Panc1 (cell line): Measurements from ENCODE around the gene KLHDC7A. TPM values are rescaled to one million over a fixed set of nuclear protein-coding genes. Genes with fewer than 3 reads are reported as not detected.
A peak's percentile ranks its signal among the peaks of the same experiment; 100 is the strongest.

Experiments
- ATAC-seq: fragments of 200-7000 bp; cut with Tn5 transposase; 2 replicates; pipeline ENCODE4 v1.9.1; 2020; ENCODE audit warnings: mild to moderate bottlenecking, moderate library complexity
- Bru-seq: library from RNA; stranded (reverse); fragments of 400-500 nt; gene quantifications from one replicate; lab custom pipeline; 2021; lab: Mats Ljungman, UMichigan
- BruChase-seq, 2 experiments: library from RNA; stranded (reverse); fragments of 400-500 nt; gene quantifications; one replicate each; lab custom pipeline; 2021; lab: Mats Ljungman, UMichigan
- BruUV-seq: library from RNA; stranded (reverse); fragments of 400-500 nt; replicated peaks from 2 replicates; lab custom pipeline; 2021; lab: Mats Ljungman, UMichigan
- CTCF ChIA-PET: fragments of 300-600 bp; sonication (Branson Sonifier 250); formaldehyde crosslinking; loops from one replicate; lab custom pipeline; 2022; ENCODE audit warnings: antibody characterized with exemption; lab: Charles Lee
- POLR2A ChIA-PET: fragments of 300-600 bp; sonication (Branson Sonifier 250); formaldehyde crosslinking; loops from one replicate; lab custom pipeline; 2022; ENCODE audit warnings: antibody characterized with exemption; lab: Charles Lee
- DNase-seq: peaks from one replicate; pipeline ENCODE4 v3.0.0-alpha.2; 2010; ENCODE audit warnings: low read depth, low spot score
- H3K27ac ChIP-seq: 2 replicates; pipeline ENCODE4 v1.5.1; 2011; ENCODE audit warnings: mild to moderate bottlenecking, low read length, inconsistent platforms
- H3K27me3 ChIP-seq: fragments of 200-500 bp; sonication (Bioruptor generic); 2 replicates; pipeline ENCODE4 v1.6.0; 2014; ENCODE audit warnings: low read length, inconsistent platforms; ENCODE audit not compliant: control insufficient read depth, insufficient read depth
- H3K36me3 ChIP-seq: fragments of 200-500 bp; sonication (Bioruptor generic); 2 replicates; pipeline ENCODE4 v1.5.1; 2014; ENCODE audit warnings: inconsistent platforms, mild to moderate bottlenecking, low read length, moderate library complexity; ENCODE audit not compliant: control insufficient read depth, insufficient read depth
- H3K4me1 ChIP-seq: 2 replicates; pipeline ENCODE4 v1.5.1; 2011; ENCODE audit warnings: inconsistent platforms, mild to moderate bottlenecking, low read length, moderate library complexity; ENCODE audit not compliant: control insufficient read depth, insufficient read depth
- H3K4me3 ChIP-seq, 2 experiments: 2 replicates each; pipeline ENCODE4 v1.5.1; 2011 to 2012; ENCODE audit warnings: low read depth in 2 of 2, low read length in 2 of 2, mild to moderate bottlenecking in 2 of 2, inconsistent platforms in 1 of 2, moderate library complexity in 1 of 2
- H3K9me3 ChIP-seq: fragments of 200-500 bp; sonication (Bioruptor generic); 2 replicates; pipeline ENCODE4 v1.5.1; 2014; ENCODE audit warnings: low read depth, mild to moderate bottlenecking, inconsistent platforms, low read length, moderate library complexity; ENCODE audit not compliant: control insufficient read depth, insufficient read depth
- POLR2AphosphoS5 ChIP-seq: IDR thresholded peaks from 2 replicates; pipeline ENCODE4 v1.6.1; 2012; ENCODE audit warnings: mild to moderate bottlenecking, low read depth, low read length, moderate library complexity
- SIN3A ChIP-seq: IDR thresholded peaks from 2 replicates; pipeline ENCODE4 v1.6.1; 2012; ENCODE audit warnings: low read depth, mild to moderate bottlenecking, low read length, moderate library complexity, borderline replicate concordance; ENCODE audit not compliant: insufficient read depth
- TCF7L2 ChIP-seq: IDR thresholded peaks from 2 replicates; pipeline ENCODE4 v1.6.1; 2011; ENCODE audit warnings: mild to moderate bottlenecking, low read depth, low read length, inconsistent platforms
- in situ Hi-C: cut with HindIII; loops from 2 replicates; pipeline ENCODE4 v1.10.0; 2016; ENCODE audit warnings: low sequenced_read_pairs, low pct_unique_long_range_greater_than_20kb
- intact Hi-C: fragments of 100-400 bp; cut with micrococcal nuclease; formaldehyde crosslinking; loops from one replicate; pipeline ENCODE4 v1.10.0; 2022; ENCODE audit not compliant: unreplicated experiment
- long read RNA-seq: library from polyadenylated mRNA; unstranded; transcript quantifications from one replicate; pipeline ENCODE4 v2.0.0, GENCODE V29; 2021; ENCODE audit not compliant: unreplicated experiment
- polyA plus RNA-seq: library from polyadenylated mRNA; unstranded; fragments of >200 nt; gene quantifications from one replicate; pipeline ENCODE4 v1.2.1, GENCODE V29; 2012; ENCODE audit warnings: missing spikeins; ENCODE audit not compliant: insufficient read length
- total RNA-seq: library from RNA; stranded (reverse); gene quantifications from one replicate; pipeline ENCODE4 v1.2.1, GENCODE V29; 2021; ENCODE audit not compliant: unreplicated experiment
- TF ChIP-seq, protein P1 (sequence below), 2 experiments: IDR thresholded peaks; 2 replicates each; pipeline ENCODE4 v1.6.1; 2011 to 2012; ENCODE audit warnings: low read depth in 2 of 2, control low read depth in 1 of 2, low read length in 1 of 2, mild to moderate bottlenecking in 1 of 2, moderate library complexity in 1 of 2; ENCODE audit not compliant: insufficient read depth in 1 of 2
- TF ChIP-seq, protein P2 (sequence below): fragments of 450-650 bp; IDR thresholded peaks from 2 replicates; pipeline ENCODE4 v1.5.1; 2017; ENCODE audit warnings: mild to moderate bottlenecking

KLHDC7A gene
- 0.31 TPM for total RNA-seq
- 0.15 TPM for polyA plus RNA-seq
- percentile 29 among the genes with signal in this experiment for Bru-seq, nascent RNA
- percentile 33 among the genes with signal in this experiment for BruChase-seq, experiment 1, labeled RNA remaining after a 2-hour chase
- BruChase-seq, experiment 2, labeled RNA remaining after a 6-hour chase: percentile 12 among the genes with signal in this experiment
- long read RNA-seq: 0 reads

GRCh38 chr1:18480315-18481189 lies at the start of gene KLHDC7A:
TSS of gene KLHDC7A (plus strand) at chr1:18480930. CDS start at chr1:18480982, 52 bp downstream.
- intact Hi-C loops: no loop called here
- POLR2A ChIA-PET: no interaction called here
- Histone ChIP-seq H3K27me3 (no peaks in the 10 kb centered on the region), H3K9me3 (no peaks in the 10 kb centered on the region), H3K27ac (no peak within 1 kb of the TSS), H3K36me3 (no peaks in the 10 kb centered on the region), H3K4me3 (no peak within 1 kb of the TSS), H3K4me1 (no peaks in the 10 kb centered on the region)
- no TSS peak for BruUV-seq
- in situ Hi-C loops: no loop called here
- ATAC-seq (peak; percentile 30; the same call in 1 of the 2 replicates), DNase-seq (no peak)
- TF ChIP-seq POLR2AphosphoS5 (no peak), SIN3A (no peak), TCF7L2 (no peak)
- TF ChIP-seq, protein P1, sequence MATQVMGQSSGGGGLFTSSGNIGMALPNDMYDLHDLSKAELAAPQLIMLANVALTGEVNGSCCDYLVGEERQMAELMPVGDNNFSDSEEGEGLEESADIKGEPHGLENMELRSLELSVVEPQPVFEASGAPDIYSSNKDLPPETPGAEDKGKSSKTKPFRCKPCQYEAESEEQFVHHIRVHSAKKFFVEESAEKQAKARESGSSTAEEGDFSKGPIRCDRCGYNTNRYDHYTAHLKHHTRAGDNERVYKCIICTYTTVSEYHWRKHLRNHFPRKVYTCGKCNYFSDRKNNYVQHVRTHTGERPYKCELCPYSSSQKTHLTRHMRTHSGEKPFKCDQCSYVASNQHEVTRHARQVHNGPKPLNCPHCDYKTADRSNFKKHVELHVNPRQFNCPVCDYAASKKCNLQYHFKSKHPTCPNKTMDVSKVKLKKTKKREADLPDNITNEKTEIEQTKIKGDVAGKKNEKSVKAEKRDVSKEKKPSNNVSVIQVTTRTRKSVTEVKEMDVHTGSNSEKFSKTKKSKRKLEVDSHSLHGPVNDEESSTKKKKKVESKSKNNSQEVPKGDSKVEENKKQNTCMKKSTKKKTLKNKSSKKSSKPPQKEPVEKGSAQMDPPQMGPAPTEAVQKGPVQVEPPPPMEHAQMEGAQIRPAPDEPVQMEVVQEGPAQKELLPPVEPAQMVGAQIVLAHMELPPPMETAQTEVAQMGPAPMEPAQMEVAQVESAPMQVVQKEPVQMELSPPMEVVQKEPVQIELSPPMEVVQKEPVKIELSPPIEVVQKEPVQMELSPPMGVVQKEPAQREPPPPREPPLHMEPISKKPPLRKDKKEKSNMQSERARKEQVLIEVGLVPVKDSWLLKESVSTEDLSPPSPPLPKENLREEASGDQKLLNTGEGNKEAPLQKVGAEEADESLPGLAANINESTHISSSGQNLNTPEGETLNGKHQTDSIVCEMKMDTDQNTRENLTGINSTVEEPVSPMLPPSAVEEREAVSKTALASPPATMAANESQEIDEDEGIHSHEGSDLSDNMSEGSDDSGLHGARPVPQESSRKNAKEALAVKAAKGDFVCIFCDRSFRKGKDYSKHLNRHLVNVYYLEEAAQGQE (IDR thresholded peaks at IDR 0.05; ENCODE audit: insufficient read depth in 1 of 2, low read depth in 2 of 2, low read length in 1 of 2): no peak
- TF ChIP-seq, protein P2, sequence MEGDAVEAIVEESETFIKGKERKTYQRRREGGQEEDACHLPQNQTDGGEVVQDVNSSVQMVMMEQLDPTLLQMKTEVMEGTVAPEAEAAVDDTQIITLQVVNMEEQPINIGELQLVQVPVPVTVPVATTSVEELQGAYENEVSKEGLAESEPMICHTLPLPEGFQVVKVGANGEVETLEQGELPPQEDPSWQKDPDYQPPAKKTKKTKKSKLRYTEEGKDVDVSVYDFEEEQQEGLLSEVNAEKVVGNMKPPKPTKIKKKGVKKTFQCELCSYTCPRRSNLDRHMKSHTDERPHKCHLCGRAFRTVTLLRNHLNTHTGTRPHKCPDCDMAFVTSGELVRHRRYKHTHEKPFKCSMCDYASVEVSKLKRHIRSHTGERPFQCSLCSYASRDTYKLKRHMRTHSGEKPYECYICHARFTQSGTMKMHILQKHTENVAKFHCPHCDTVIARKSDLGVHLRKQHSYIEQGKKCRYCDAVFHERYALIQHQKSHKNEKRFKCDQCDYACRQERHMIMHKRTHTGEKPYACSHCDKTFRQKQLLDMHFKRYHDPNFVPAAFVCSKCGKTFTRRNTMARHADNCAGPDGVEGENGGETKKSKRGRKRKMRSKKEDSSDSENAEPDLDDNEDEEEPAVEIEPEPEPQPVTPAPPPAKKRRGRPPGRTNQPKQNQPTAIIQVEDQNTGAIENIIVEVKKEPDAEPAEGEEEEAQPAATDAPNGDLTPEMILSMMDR: no peak
- CTCF ChIA-PET: interaction anchor here (0.7 kb wide), 1 partner anchor 77 kb away, joined by 3 read pairs; no protein-coding TSS in a partner anchor

GRCh38 chr1:18434041-18434440 lies 46.7 kb upstream of the KLHDC7A start:
- ChIA-PET POLR2A (no interaction called here), CTCF (no interaction called here)
- TF ChIP-seq, protein P1 (IDR thresholded peaks at IDR 0.05; ENCODE audit: insufficient read depth in 1 of 2, low read depth in 2 of 2, low read length in 1 of 2): no peak
- in situ Hi-C loops: no loop called here
- DNase-seq: no peak
- Histone ChIP-seq H3K36me3 (no peaks in the 10 kb centered on the region), H3K27me3 (peaks cover 4% of the 10 kb centered on the region), H3K4me1 (no peaks in the 10 kb centered on the region), H3K4me3 (no peak overlapping the region), H3K9me3 (no peaks in the 10 kb centered on the region), H3K27ac (no peak overlapping the region)
- intact Hi-C loops: no loop called here
- no TSS peak for BruUV-seq
- no peak for ATAC-seq
